Activated gamma-delta T cell treated with anti-CD3 and anti-CD28 coated beads, Interleukin-2, amount 50 U/mL, for 16 hours (primary cell): ENCODE results near the gene PTPN1.
"Not testable (repeated sequence)": the region's sequence is repeated elsewhere in the genome, so short reads cannot be mapped to it uniquely, and the experiment has no call there.

Experiments
- DNase-seq: peaks from one replicate; pipeline ENCODE4 v3.0.0-alpha.2; 2020; ENCODE audit warnings: low read depth

Gene PTPN1

GRCh38 chr20:50610212-50610718 is 100.1 kb downstream of the PTPN1 start:
- DNase-seq, result no peak

- no peak for DNase-seq
These were observed 101.1 kb downstream of the PTPN1 start for GRCh38 chr20:50611128-50611810.

- DNase-seq, result no peak
These were observed 103.4 kb downstream of the PTPN1 start for GRCh38 chr20:50613438-50614169.

- DNase-seq, result no peak
These were observed 105.2 kb downstream of the PTPN1 start for GRCh38 chr20:50615407-50615806.

GRCh38 chr20:50617022-50617421 is 106.8 kb downstream of the PTPN1 start:
- DNase-seq, result no peak

GRCh38 chr20:50618537-50618936 is 108.4 kb downstream of the PTPN1 start:
- no peak for DNase-seq

GRCh38 chr20:50620459-50620858 is 110.3 kb downstream of the PTPN1 start:
- not testable (repeated sequence) for DNase-seq

- no peak for DNase-seq
These were observed 111.0 kb downstream of the PTPN1 start for GRCh38 chr20:50621068-50621665.

- DNase-seq, result no peak
These were observed 114.3 kb downstream of the PTPN1 start for GRCh38 chr20:50624351-50625016.

- no peak for DNase-seq
These were observed 115.9 kb downstream of the PTPN1 start for GRCh38 chr20:50625986-50626677.

GRCh38 chr20:50627747-50628146 is 117.6 kb downstream of the PTPN1 start:
- no peak for DNase-seq

- DNase-seq, result no peak
These were observed 118.1 kb downstream of the PTPN1 start for GRCh38 chr20:50628332-50628731.

GRCh38 chr20:50628853-50629669 is 118.9 kb downstream of the PTPN1 start:
- DNase-seq, result no peak

- DNase-seq, result no peak
These were observed 119.5 kb downstream of the PTPN1 start for GRCh38 chr20:50629670-50630045.

GRCh38 chr20:50630578-50631263 is 120.5 kb downstream of the PTPN1 start:
- no peak for DNase-seq

- no peak for DNase-seq
These were observed 122.1 kb downstream of the PTPN1 start for GRCh38 chr20:50632236-50632635.

- no peak for DNase-seq
These were observed 122.5 kb downstream of the PTPN1 start for GRCh38 chr20:50632701-50633100.

GRCh38 chr20:50633361-50633760 is 123.2 kb downstream of the PTPN1 start:
- no peak for DNase-seq

- DNase-seq, result no peak
These were observed 124.0 kb downstream of the PTPN1 start for GRCh38 chr20:50634191-50634590.
